HUES64 (cell line): ENCODE measurements around the gene RIN3.

Source experiments
- H3K27ac ChIP-seq: 2 replicates; pipeline ENCODE4 v1.7.0; 2013; ENCODE audit warnings: low read depth, low read length, inconsistent platforms
- H3K27me3 ChIP-seq: 2 replicates; pipeline ENCODE4 v1.6.1; 2013; ENCODE audit warnings: mild to moderate bottlenecking, low read length; ENCODE audit not compliant: insufficient read depth
- H3K36me3 ChIP-seq: 2 replicates; pipeline ENCODE4 v1.6.1; 2013; ENCODE audit warnings: mild to moderate bottlenecking, low read length; ENCODE audit not compliant: insufficient read depth
- H3K4me1 ChIP-seq: 2 replicates; pipeline ENCODE4 v1.6.1; 2013; ENCODE audit warnings: mild to moderate bottlenecking, low read length, moderate library complexity; ENCODE audit not compliant: insufficient read depth
- H3K4me3 ChIP-seq: 2 replicates; pipeline ENCODE4 v1.5.1; 2013; ENCODE audit warnings: mild to moderate bottlenecking, low read length, moderate library complexity
- H3K9ac ChIP-seq: 2 replicates; pipeline ENCODE4 v1.6.1; 2013; ENCODE audit warnings: mild to moderate bottlenecking, low read depth, low read length
- H3K9me3 ChIP-seq: 2 replicates; pipeline ENCODE4 v1.6.1; 2013; ENCODE audit warnings: low read depth, low read length; ENCODE audit not compliant: insufficient read depth
- WGBS: fragments of 150-250, 120-280 bp; methylation state at CpG from one replicate; pipeline ENCODE4 v1.1.7; 2013; ENCODE audit warnings: missing lambda C conversion rate; 5-methylcytosine and 5-hydroxymethylcytosine counted together

Gene RIN3

DNA sequence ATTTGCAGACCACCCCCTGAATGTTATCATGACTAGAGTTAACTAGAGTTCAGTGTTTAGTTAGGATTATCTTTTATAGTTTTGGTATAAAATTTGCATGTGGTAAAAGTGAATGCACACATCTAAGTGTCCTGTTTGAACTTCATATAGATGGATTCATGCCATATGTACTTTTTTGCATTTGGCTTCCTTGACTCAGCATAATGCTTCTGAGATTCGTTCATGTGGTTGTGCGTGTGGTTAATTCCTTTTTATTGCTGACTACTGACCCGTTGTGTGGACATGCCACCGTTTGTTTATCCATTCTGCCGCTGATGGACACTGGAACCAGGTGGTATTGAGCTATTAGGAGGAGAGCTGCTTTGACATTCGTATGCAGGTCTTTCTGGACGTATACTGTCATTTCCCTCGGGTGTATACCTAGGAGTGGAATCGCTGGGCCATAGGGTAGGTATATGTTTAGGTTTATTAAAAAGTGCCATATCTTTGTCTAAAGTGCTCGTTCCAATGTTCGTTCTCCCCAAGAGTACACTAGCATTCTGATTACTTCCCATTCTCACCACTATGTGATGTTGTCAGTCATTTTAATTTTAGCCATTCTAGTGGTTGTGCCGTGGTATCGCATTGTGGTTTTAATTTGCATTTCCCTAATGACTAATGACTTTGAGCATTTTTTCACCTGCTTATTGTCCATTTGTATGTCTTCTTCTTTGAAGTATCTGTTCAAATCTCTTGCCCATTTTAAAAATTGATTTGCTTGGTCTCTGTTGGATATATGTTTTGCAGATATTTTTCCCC is 37.7 kb downstream of the RIN3 start:
- Histone ChIP-seq H3K36me3 (no peaks in the 10 kb centered on the region), H3K4me1 (no peaks in the 10 kb centered on the region), H3K9me3 (no peaks in the 10 kb centered on the region), H3K27ac (no peak overlapping the region), H3K27me3 (no peaks in the 10 kb centered on the region), H3K9ac (no peak overlapping the region), H3K4me3 (no peak overlapping the region)
- WGBS, result 94% methylated on average over 13 of the region's 13 CpGs

GRCh38 chr14:92552066-92552465 is 38.5 kb downstream of the RIN3 start:
- Histone ChIP-seq H3K27me3 (no peaks in the 10 kb centered on the region), H3K4me1 (no peaks in the 10 kb centered on the region), H3K9me3 (no peaks in the 10 kb centered on the region), H3K4me3 (no peak overlapping the region), H3K36me3 (no peaks in the 10 kb centered on the region), H3K9ac (no peak overlapping the region), H3K27ac (no peak overlapping the region)
- 88% methylated on average over 4 of the region's 4 CpGs for WGBS

- Histone ChIP-seq H3K27me3 (no peaks in the 10 kb centered on the region), H3K36me3 (no peaks in the 10 kb centered on the region), H3K9ac (no peak overlapping the region)
These were observed 39.9 kb downstream of the RIN3 start for GRCh38 chr14:92553438-92553837.

DNA sequence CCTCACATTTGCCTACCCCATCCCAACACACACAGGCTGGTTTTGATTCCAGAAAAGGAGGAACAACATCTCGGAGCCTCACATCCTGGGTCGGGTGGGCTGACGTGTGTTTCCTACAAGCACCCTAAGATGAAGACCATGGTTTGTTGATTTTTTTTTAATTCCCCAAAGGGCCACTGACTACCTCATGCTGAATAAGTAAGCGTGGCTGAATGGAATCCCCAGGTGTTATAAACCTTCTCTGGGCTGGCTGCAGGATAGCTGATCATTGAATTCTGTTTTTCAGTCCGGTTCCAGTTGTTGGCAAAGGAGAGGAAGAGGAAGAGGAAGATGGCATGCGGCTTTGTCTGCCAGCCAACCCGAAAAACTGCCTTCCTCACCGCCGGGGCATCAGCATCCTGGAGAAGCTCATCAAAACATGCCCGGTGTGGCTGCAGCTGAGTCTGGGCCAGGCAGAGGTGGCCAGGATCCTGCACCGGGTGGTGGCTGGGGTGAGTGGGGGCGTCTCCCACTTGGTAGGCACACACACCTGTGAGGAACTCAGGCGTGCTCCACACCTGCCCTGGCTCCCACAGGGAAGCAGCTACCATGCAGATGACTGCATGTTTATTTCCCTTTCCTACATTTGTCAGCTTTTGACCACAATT is 42.0 kb downstream of the RIN3 start:
- H3K27ac ChIP-seq, result no peak overlapping the region
- H3K9ac ChIP-seq, result no peak overlapping the region
- H3K4me3 ChIP-seq, result no peak overlapping the region
- no peaks in the 10 kb centered on the region for H3K36me3 ChIP-seq
- no peaks in the 10 kb centered on the region for H3K9me3 ChIP-seq
- no peaks in the 10 kb centered on the region for H3K27me3 ChIP-seq
- 95% methylated on average over 13 of the region's 13 CpGs for WGBS
- H3K4me1 ChIP-seq, result no peaks in the 10 kb centered on the region

More at GRCh38 chr14:92553438-92553837, 39.9 kb downstream of the RIN3 start:
- H3K9me3 ChIP-seq, result no peaks in the 10 kb centered on the region
- no peak overlapping the region for H3K27ac ChIP-seq
- H3K4me1 ChIP-seq, result no peaks in the 10 kb centered on the region
- WGBS, result 66% methylated on average over 10 of the region's 10 CpGs
- no peak overlapping the region for H3K4me3 ChIP-seq

GRCh38 chr14:92556255-92556741 is 42.7 kb downstream of the RIN3 start:
- Histone ChIP-seq H3K4me3 (no peak overlapping the region), H3K36me3 (no peaks in the 10 kb centered on the region), H3K27ac (no peak overlapping the region), H3K4me1 (no peaks in the 10 kb centered on the region), H3K27me3 (no peaks in the 10 kb centered on the region), H3K9ac (no peak overlapping the region), H3K9me3 (no peaks in the 10 kb centered on the region)
- WGBS, result 96% methylated on average over 3 of the region's 4 CpGs

- Histone ChIP-seq H3K4me1 (no peaks in the 10 kb centered on the region), H3K9me3 (no peaks in the 10 kb centered on the region), H3K9ac (no peak overlapping the region), H3K27ac (no peak overlapping the region), H3K27me3 (no peaks in the 10 kb centered on the region), H3K36me3 (no peaks in the 10 kb centered on the region), H3K4me3 (no peak overlapping the region)
- 94% methylated on average over 16 of the region's 16 CpGs for WGBS
These were observed 43.4 kb downstream of the RIN3 start for GRCh38 chr14:92556863-92557543.

- Histone ChIP-seq H3K4me1 (no peaks in the 10 kb centered on the region), H3K36me3 (no peaks in the 10 kb centered on the region), H3K9ac (no peak overlapping the region), H3K4me3 (no peak overlapping the region), H3K9me3 (no peaks in the 10 kb centered on the region), H3K27me3 (no peaks in the 10 kb centered on the region), H3K27ac (no peak overlapping the region)
- WGBS, result 96% methylated on average over 4 of the region's 4 CpGs
These were observed 43.9 kb downstream of the RIN3 start for GRCh38 chr14:92557544-92557912.

DNA sequence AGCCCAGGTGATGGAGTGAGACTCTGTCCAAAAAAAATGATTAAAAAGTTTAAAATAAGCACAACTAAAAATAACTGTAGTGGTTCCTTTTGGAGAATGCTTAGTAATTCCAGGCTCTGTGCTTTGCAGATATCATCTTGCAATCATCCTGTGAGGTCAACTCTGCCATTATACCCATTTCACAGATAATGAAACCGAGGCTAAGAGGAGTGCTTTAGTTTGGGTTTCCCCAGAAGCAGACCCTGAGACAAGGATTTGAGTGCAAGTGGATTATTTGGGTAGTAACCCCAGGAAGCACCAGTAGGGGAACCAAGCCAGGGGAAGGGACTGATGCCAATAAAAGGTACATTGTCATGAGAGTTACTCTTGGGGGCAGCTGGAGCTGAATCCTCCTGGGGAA is 44.7 kb downstream of the RIN3 start:
- no peaks in the 10 kb centered on the region for H3K4me1 ChIP-seq

DNA sequence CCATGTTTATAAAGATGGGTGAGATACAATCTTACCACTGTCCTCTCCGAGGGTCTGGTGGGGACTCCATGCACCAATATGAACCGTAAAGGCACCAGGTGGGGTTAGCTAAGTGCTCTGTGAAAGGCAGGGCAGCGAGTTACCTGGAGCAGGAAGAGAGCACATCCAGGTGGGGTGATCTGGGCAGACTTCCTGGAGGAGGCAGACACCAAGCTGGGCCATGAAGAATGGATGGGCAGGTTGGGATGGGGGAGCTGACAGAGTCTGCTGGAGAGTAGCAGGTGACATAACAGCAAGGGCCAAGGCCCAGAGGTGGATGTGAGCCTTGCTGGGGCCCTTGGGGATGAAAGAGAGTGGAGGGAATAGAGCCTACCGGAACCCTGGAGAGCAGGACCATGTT is 45.9 kb downstream of the RIN3 start:
- Histone ChIP-seq H3K9me3 (no peaks in the 10 kb centered on the region), H3K9ac (no peak overlapping the region), H3K27me3 (no peaks in the 10 kb centered on the region), H3K4me1 (no peaks in the 10 kb centered on the region), H3K4me3 (no peak overlapping the region), H3K36me3 (no peaks in the 10 kb centered on the region), H3K27ac (no peak overlapping the region)
- WGBS, result 88% methylated on average over 4 of the region's 4 CpGs

More for the DNA sequence above, 44.7 kb downstream of the RIN3 start:
- Histone ChIP-seq H3K27me3 (no peaks in the 10 kb centered on the region), H3K9me3 (no peaks in the 10 kb centered on the region), H3K36me3 (no peaks in the 10 kb centered on the region), H3K9ac (no peak overlapping the region), H3K4me3 (no peak overlapping the region), H3K27ac (no peak overlapping the region)
- 100% methylated on average over 1 of the region's 1 CpG for WGBS

DNA sequence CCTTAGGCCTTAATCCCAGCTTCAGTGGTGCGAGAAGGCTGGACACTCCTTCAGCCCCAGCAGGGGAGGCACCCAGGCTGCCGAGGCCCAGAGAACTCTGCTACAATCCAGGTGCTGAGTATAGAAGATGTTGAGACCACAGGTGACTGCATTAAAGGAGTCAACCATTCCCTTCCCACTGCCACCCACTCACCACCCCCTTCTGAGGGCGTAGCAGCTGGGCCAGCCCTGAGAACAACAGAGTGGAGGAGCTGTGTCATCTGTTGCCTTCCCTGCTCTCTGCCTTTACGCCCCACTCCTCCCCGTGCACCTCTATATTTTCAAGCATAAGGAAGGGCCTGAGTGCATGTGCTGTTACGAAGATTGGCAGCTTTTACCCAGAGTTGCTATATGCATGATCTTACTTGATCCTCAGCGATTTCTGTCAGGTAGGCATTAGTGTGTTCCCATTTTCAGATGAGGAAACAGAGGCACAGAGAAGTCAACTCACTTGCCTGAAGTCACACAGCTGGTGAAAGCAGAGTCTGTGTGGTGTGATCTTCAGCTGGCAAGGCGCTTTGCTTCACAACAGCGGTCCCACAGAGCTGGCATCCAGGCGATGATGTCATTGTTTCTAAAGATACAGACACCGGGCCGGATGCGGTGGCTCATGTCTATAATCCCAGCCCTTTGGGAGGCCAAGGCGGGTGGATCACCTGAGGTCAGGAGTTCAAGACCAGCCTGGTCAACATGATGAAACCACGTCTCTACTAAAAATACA is 46.7 kb downstream of the RIN3 start:
- H3K4me1 ChIP-seq, result no peaks in the 10 kb centered on the region
- no peak overlapping the region for H3K9ac ChIP-seq
- no peaks in the 10 kb centered on the region for H3K27me3 ChIP-seq
- H3K9me3 ChIP-seq, result no peaks in the 10 kb centered on the region
- no peaks in the 10 kb centered on the region for H3K36me3 ChIP-seq
- 93% methylated on average over 15 of the region's 15 CpGs for WGBS
- H3K27ac ChIP-seq, result no peak overlapping the region
- no peak overlapping the region for H3K4me3 ChIP-seq
